K562 (cell line): ENCODE results near the gene PHEX. TPM values are rescaled to one million over a fixed set of nuclear protein-coding genes. Genes with fewer than 3 reads are reported as not detected.

Experiments
- ATAC-seq: fragments of 200-7000 bp; cut with Tn5 transposase; 3 replicates; pipeline ENCODE4 v1.9.1; 2020; ENCODE audit warnings: moderate library complexity
- BruUV-seq: library from RNA; stranded (reverse); fragments of 400-500 nt; replicated peaks from 2 replicates; lab custom pipeline; 2021; lab: Mats Ljungman, UMichigan
- CTCF ChIA-PET: fragments of 300-600 bp; formaldehyde crosslinking; extraction: SDS; loops from one replicate; lab custom pipeline; 2021; ENCODE audit warnings: low intra/inter-chr PET ratio; lab: Yijun Ruan, JAX
- POLR2A ChIA-PET: fragments of 300-600, 350-650 bp; sonication (Branson Sonifier 250); formaldehyde crosslinking; extraction: SDS; loops from one replicate; lab custom pipeline; 2021; ENCODE audit warnings: antibody characterized with exemption, inconsistent platforms; lab: Yijun Ruan, JAX
- DNase-seq, 4 experiments: peaks; one replicate each; pipeline versions ENCODE4 v3.0.0 to v3.0.0-alpha.2; 2011 to 2018; ENCODE audit warnings: low spot score in 3 of 4, mixed read lengths in 3 of 4; ENCODE audit errors: extremely low read depth in 1 of 4
- FAIRE-seq: peaks from 2 replicates; lab custom pipeline; 2011; peaks lifted over from hg19 to GRCh38; lab: Jason Lieb, UNC
- H2AFZ ChIP-seq: 2 replicates; pipeline ENCODE4 v1.6.0; 2011; ENCODE audit warnings: low read depth, low read length, control low read depth, inconsistent platforms
- H3K27ac ChIP-seq: fragments of 200-600 bp; 3 replicates; pipeline ENCODE4 v1.8.0; 2011; ENCODE audit warnings: low read depth, mild to moderate bottlenecking, control low read depth, inconsistent platforms, low read length, moderate library complexity, mixed read lengths; ENCODE audit errors: extremely low read depth
- H3K27me3 ChIP-seq, 2 experiments: fragments of 300-600 bp in 1 of 2; 2 replicates in 1 of 2; 3 replicates in 1 of 2; pipeline versions ENCODE4 v1.6.0 to v1.8.0; 2011; ENCODE audit warnings: inconsistent platforms in 2 of 2, low read length in 2 of 2, mild to moderate bottlenecking in 1 of 2, mixed read lengths in 1 of 2, moderate library complexity in 1 of 2; ENCODE audit not compliant: control insufficient read depth in 2 of 2, insufficient read depth in 2 of 2
- H3K36me3 ChIP-seq: fragments of 300-600 bp; 3 replicates; pipeline ENCODE4 v1.8.0; 2011; ENCODE audit warnings: mild to moderate bottlenecking, low read length, inconsistent platforms; ENCODE audit not compliant: control insufficient read depth, insufficient read depth
- H3K4me1 ChIP-seq, 2 experiments: fragments of 200-600 bp in 1 of 2; replicated peaks in 1 of 2; 2 replicates in 1 of 2; 3 replicates in 1 of 2; pipeline versions ENCODE4 v1.5.1 to v1.8.0; 2011; ENCODE audit warnings: inconsistent platforms in 2 of 2, low read length in 2 of 2, mild to moderate bottlenecking in 1 of 2, mixed read lengths in 1 of 2, moderate library complexity in 1 of 2; ENCODE audit not compliant: control insufficient read depth in 2 of 2, insufficient read depth in 2 of 2
- H3K4me2 ChIP-seq: 2 replicates; pipeline ENCODE4 v1.6.1; 2011; ENCODE audit warnings: low read length, control low read depth, inconsistent platforms, mixed read lengths; ENCODE audit not compliant: insufficient read depth
- H3K4me3 ChIP-seq: fragments of 200-600 bp; sonication (generic), shearing (Covaris generic); 2 replicates; pipeline ENCODE4 v1.5.1; 2016; ENCODE audit warnings: control low read depth, inconsistent platforms
- H3K79me2 ChIP-seq: fragments of 200-600 bp; 3 replicates; pipeline ENCODE4 v1.8.0; 2011; ENCODE audit warnings: low read length, inconsistent platforms; ENCODE audit not compliant: control insufficient read depth, insufficient read depth
- H3K9ac ChIP-seq, 2 experiments: 2 replicates each; pipeline versions ENCODE4 v1.6.0 to v1.6.1; 2011; ENCODE audit warnings: low read depth in 2 of 2, low read length in 2 of 2, control low read depth in 1 of 2, inconsistent platforms in 1 of 2, mild to moderate bottlenecking in 1 of 2, mixed read lengths in 1 of 2; ENCODE audit not compliant: insufficient read depth in 1 of 2
- H3K9me1 ChIP-seq: one replicate; pipeline ENCODE4 v1.6.0; 2011; ENCODE audit warnings: inconsistent platforms, mild to moderate bottlenecking, low read length, moderate library complexity; ENCODE audit not compliant: control insufficient read depth, insufficient read depth
- H3K9me3 ChIP-seq: replicated peaks from 2 replicates; pipeline ENCODE4 v1.5.1; 2011; ENCODE audit warnings: low read depth, low read length, inconsistent platforms; ENCODE audit not compliant: control insufficient read depth, insufficient read depth
- H4K20me1 ChIP-seq: replicated peaks from 2 replicates; pipeline ENCODE4 v1.6.1; 2011; ENCODE audit warnings: low read length, inconsistent platforms, mixed read lengths; ENCODE audit not compliant: control insufficient read depth, insufficient read depth
- KAT8 ChIP-seq: fragments of 450-650 bp; IDR thresholded peaks from 2 replicates; pipeline ENCODE4 v1.6.1; 2016; ENCODE audit warnings: low read depth, mild to moderate bottlenecking
- WGBS: fragments of 100-300 bp; shearing (Covaris generic); methylation state at CpG from one replicate; pipeline ENCODE4 v1.1.6; 2016; ENCODE audit warnings: low coverage, mixed read lengths; ENCODE audit not compliant: insufficient coverage; ENCODE audit errors: missing lambda C conversion rate; 5-methylcytosine and 5-hydroxymethylcytosine counted together
- in situ Hi-C: fragments of 300-500 bp; cut with MboI; formaldehyde crosslinking; loops from 4 replicates; pipeline ENCODE4 v1.15.0; 2018; ENCODE audit warnings: inconsistent platforms, mixed read lengths
- intact Hi-C: fragments of 100-400 bp; cut with micrococcal nuclease; formaldehyde crosslinking; loops from 2 replicates; pipeline ENCODE4 v1.14.2; 2022
- polyA plus RNA-seq, 8 experiments: library from polyadenylated mRNA; depleted of rRNA in 4 of 8; stranded (reverse) in 5 of 8; unstranded in 3 of 8; fragments of >200 nt; fragmentation: Nextera tagmentation in 2 of 8; fragmentation: Illumina TruSeq in 1 of 8; extraction: Ambion mirVana in 2 of 8; extraction: Trizol in 1 of 8; gene quantifications; 2 replicates each; pipeline versions ENCODE4 v1.2.1 to v1.2.3, GENCODE V29; 2011 to 2014; ENCODE audit warnings: inconsistent platforms in 1 of 8, missing spikeins in 1 of 8
- total RNA-seq, 7 experiments: library from RNA; depleted of rRNA in 6 of 7; stranded (reverse); fragments of >200 nt in 6 of 7; fragmentation: Illumina TruSeq in 2 of 7; extraction: Trizol in 2 of 7; gene quantifications; 2 replicates each; pipeline versions ENCODE4 v1.2.1 to v1.2.3, GENCODE V29; 2011 to 2021; ENCODE audit warnings: low replicate concordance in 1 of 7
- TF ChIP-seq, protein P1 (sequence below), 2 experiments: fragments of 450-650 bp in 1 of 2; sonication (generic) in 1 of 2; formaldehyde crosslinking in 1 of 2; IDR thresholded peaks; 2 replicates each; pipeline versions ENCODE4 v1.7.1 to v1.9.0; 2016 to 2022; ENCODE audit warnings: inconsistent platforms in 1 of 2, mild to moderate bottlenecking in 1 of 2, missing genetic modification reagents in 1 of 2

Gene PHEX
- total and polyA plus RNA-seq, 9 of the 15 experiments (the other 6 are each of a cell fraction or from before 2014, with no cell fraction given): 0.01 to 0.11 (median 0.04) TPM; not detected in 6

- no TSS peak for BruUV-seq
- H3K9ac ChIP-seq: no peak overlapping the region
- DNase-seq (no peak), ATAC-seq (no peak), FAIRE-seq (no peak)
- H3K4me1 ChIP-seq: no peaks in the 10 kb centered on the region
- H3K27me3 ChIP-seq: no peaks in the 10 kb centered on the region
- ChIA-PET CTCF (no interaction called here), POLR2A (no interaction called here)
- TF ChIP-seq KAT8: no peak
- TF ChIP-seq, protein P1, sequence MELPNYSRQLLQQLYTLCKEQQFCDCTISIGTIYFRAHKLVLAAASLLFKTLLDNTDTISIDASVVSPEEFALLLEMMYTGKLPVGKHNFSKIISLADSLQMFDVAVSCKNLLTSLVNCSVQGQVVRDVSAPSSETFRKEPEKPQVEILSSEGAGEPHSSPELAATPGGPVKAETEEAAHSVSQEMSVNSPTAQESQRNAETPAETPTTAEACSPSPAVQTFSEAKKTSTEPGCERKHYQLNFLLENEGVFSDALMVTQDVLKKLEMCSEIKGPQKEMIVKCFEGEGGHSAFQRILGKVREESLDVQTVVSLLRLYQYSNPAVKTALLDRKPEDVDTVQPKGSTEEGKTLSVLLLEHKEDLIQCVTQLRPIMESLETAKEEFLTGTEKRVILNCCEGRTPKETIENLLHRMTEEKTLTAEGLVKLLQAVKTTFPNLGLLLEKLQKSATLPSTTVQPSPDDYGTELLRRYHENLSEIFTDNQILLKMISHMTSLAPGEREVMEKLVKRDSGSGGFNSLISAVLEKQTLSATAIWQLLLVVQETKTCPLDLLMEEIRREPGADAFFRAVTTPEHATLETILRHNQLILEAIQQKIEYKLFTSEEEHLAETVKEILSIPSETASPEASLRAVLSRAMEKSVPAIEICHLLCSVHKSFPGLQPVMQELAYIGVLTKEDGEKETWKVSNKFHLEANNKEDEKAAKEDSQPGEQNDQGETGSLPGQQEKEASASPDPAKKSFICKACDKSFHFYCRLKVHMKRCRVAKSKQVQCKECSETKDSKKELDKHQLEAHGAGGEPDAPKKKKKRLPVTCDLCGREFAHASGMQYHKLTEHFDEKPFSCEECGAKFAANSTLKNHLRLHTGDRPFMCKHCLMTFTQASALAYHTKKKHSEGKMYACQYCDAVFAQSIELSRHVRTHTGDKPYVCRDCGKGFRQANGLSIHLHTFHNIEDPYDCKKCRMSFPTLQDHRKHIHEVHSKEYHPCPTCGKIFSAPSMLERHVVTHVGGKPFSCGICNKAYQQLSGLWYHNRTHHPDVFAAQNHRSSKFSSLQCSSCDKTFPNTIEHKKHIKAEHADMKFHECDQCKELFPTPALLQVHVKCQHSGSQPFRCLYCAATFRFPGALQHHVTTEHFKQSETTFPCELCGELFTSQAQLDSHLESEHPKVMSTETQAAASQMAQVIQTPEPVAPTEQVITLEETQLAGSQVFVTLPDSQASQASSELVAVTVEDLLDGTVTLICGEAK (IDR thresholded peaks at IDR 0.05): peak; percentile 79
- TF ChIP-seq, protein P1 (CRISPR knock-in tag; IDR thresholded peaks at IDR 0.05): no peak
- in situ Hi-C loops (no loop called here), intact Hi-C loops (no loop called here)
- H2AFZ ChIP-seq: no peak overlapping the region
- no peaks in the 10 kb centered on the region for H3K79me2 ChIP-seq
- no peaks in the 10 kb centered on the region for H4K20me1 ChIP-seq
- H3K9me1 ChIP-seq: no peaks in the 10 kb centered on the region
- H3K9me3 ChIP-seq: no peaks in the 10 kb centered on the region
- no peak overlapping the region for H3K4me2 ChIP-seq
- H3K4me3 ChIP-seq: no peak overlapping the region
- no peak overlapping the region for H3K27ac ChIP-seq
- WGBS: 0% methylated on average over 4 of the region's 4 CpGs
- H3K36me3 ChIP-seq: no peaks in the 10 kb centered on the region
These were observed 133.8 kb downstream of the PHEX start for GRCh38 chrX:22165732-22166457.
